H1 (cell line): ENCODE measurements around the gene LCN9. TPM values are rescaled to one million over a fixed set of nuclear protein-coding genes. Genes with fewer than 3 reads are reported as not detected.

ENCODE experiments used
- polyA plus RNA-seq, 7 experiments: library from polyadenylated mRNA; depleted of rRNA in 3 of 7; stranded (reverse) in 5 of 7; unstranded in 2 of 7; fragments of >200 nt in 5 of 7; fragments of 200-250 nt in 2 of 7; gene quantifications; 1 replicate in 5 of 7; 2 replicates in 1 of 7; 4 replicates in 1 of 7; pipeline versions ENCODE4 v1.2.1 to v1.2.3, GENCODE V29; 2011 to 2013; ENCODE audit warnings: missing spikeins in 2 of 7, mixed read lengths in 2 of 7
- total RNA-seq: library from RNA; stranded (reverse); fragmentation: NEBNext Ultra II Directional; extraction: Animal tissue kit (Norgen Biotek cat#: 25700); gene quantifications from 2 replicates; pipeline ENCODE4 v1.2.1, GENCODE V29; 2021
- TF ChIP-seq, protein P1 (sequence below): fragments of 300-600 bp; sonication (generic); IDR thresholded peaks from 2 replicates; pipeline ENCODE4 v1.7.1; 2012; ENCODE audit warnings: low read length, moderate library complexity, mild to moderate bottlenecking, inconsistent platforms; ENCODE audit not compliant: insufficient replicate concordance

LCN9 gene
- total and polyA plus RNA-seq, 2 of the 8 experiments (the other 6 are each of a cell fraction or from before 2014, with no cell fraction given) = 2.3 to 3.1 TPM

DNA sequence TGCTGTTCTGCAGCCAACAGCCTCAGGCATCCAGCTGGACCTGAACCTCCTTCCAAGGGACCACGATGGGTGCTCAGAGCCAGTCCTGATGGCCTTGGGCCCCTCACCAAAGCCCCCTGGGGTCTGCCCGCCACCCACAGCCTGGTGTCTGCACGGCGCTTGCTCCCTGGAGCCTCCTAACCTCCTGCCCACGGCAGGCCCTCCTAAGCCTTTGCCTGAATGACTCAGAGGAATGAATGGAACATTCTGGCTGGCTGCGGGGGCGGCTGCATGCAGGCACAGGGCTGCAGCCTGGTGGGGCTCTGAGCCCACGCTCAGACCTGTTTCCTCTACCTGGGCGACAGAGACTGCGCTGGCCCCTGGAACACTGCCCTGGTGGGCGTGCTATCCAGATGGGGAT, 29.3 kb downstream of the LCN9 start (continued):
- TF ChIP-seq, protein P1, sequence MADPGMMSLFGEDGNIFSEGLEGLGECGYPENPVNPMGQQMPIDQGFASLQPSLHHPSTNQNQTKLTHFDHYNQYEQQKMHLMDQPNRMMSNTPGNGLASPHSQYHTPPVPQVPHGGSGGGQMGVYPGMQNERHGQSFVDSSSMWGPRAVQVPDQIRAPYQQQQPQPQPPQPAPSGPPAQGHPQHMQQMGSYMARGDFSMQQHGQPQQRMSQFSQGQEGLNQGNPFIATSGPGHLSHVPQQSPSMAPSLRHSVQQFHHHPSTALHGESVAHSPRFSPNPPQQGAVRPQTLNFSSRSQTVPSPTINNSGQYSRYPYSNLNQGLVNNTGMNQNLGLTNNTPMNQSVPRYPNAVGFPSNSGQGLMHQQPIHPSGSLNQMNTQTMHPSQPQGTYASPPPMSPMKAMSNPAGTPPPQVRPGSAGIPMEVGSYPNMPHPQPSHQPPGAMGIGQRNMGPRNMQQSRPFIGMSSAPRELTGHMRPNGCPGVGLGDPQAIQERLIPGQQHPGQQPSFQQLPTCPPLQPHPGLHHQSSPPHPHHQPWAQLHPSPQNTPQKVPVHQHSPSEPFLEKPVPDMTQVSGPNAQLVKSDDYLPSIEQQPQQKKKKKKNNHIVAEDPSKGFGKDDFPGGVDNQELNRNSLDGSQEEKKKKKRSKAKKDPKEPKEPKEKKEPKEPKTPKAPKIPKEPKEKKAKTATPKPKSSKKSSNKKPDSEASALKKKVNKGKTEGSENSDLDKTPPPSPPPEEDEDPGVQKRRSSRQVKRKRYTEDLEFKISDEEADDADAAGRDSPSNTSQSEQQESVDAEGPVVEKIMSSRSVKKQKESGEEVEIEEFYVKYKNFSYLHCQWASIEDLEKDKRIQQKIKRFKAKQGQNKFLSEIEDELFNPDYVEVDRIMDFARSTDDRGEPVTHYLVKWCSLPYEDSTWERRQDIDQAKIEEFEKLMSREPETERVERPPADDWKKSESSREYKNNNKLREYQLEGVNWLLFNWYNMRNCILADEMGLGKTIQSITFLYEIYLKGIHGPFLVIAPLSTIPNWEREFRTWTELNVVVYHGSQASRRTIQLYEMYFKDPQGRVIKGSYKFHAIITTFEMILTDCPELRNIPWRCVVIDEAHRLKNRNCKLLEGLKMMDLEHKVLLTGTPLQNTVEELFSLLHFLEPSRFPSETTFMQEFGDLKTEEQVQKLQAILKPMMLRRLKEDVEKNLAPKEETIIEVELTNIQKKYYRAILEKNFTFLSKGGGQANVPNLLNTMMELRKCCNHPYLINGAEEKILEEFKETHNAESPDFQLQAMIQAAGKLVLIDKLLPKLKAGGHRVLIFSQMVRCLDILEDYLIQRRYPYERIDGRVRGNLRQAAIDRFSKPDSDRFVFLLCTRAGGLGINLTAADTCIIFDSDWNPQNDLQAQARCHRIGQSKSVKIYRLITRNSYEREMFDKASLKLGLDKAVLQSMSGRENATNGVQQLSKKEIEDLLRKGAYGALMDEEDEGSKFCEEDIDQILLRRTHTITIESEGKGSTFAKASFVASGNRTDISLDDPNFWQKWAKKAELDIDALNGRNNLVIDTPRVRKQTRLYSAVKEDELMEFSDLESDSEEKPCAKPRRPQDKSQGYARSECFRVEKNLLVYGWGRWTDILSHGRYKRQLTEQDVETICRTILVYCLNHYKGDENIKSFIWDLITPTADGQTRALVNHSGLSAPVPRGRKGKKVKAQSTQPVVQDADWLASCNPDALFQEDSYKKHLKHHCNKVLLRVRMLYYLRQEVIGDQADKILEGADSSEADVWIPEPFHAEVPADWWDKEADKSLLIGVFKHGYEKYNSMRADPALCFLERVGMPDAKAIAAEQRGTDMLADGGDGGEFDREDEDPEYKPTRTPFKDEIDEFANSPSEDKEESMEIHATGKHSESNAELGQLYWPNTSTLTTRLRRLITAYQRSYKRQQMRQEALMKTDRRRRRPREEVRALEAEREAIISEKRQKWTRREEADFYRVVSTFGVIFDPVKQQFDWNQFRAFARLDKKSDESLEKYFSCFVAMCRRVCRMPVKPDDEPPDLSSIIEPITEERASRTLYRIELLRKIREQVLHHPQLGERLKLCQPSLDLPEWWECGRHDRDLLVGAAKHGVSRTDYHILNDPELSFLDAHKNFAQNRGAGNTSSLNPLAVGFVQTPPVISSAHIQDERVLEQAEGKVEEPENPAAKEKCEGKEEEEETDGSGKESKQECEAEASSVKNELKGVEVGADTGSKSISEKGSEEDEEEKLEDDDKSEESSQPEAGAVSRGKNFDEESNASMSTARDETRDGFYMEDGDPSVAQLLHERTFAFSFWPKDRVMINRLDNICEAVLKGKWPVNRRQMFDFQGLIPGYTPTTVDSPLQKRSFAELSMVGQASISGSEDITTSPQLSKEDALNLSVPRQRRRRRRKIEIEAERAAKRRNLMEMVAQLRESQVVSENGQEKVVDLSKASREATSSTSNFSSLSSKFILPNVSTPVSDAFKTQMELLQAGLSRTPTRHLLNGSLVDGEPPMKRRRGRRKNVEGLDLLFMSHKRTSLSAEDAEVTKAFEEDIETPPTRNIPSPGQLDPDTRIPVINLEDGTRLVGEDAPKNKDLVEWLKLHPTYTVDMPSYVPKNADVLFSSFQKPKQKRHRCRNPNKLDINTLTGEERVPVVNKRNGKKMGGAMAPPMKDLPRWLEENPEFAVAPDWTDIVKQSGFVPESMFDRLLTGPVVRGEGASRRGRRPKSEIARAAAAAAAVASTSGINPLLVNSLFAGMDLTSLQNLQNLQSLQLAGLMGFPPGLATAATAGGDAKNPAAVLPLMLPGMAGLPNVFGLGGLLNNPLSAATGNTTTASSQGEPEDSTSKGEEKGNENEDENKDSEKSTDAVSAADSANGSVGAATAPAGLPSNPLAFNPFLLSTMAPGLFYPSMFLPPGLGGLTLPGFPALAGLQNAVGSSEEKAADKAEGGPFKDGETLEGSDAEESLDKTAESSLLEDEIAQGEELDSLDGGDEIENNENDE = no peak
